H1 (cell line): ENCODE data around the gene BCAS3.

ENCODE experiments used
- CHD2 ChIP-seq: IDR thresholded peaks from 2 replicates; pipeline ENCODE4 v1.6.1; 2012; ENCODE audit warnings: low read length, improper control_type of control experiment
- CTCF ChIP-seq, 3 experiments: IDR thresholded peaks; 1 replicate in 2 of 3; 2 replicates in 1 of 3; pipeline versions ENCODE4 v1.5.1 to v1.6.1; 2011; ENCODE audit warnings: low read length in 3 of 3, mild to moderate bottlenecking in 3 of 3, inconsistent platforms in 2 of 3, low read depth in 1 of 3, moderate library complexity in 1 of 3; ENCODE audit not compliant: insufficient read depth in 1 of 3; ENCODE audit errors: control extremely low read depth in 1 of 3
- EZH2 ChIP-seq: fragments of 200-600 bp; sonication (generic); IDR thresholded peaks from 2 replicates; pipeline ENCODE4 v1.7.1; 2012; ENCODE audit warnings: low read depth, mild to moderate bottlenecking, moderate library complexity, low read length, inconsistent platforms; ENCODE audit not compliant: severe bottlenecking
- JUN ChIP-seq: IDR thresholded peaks from 2 replicates; pipeline ENCODE4 v1.6.1; 2011; ENCODE audit warnings: low read depth, mild to moderate bottlenecking, improper control_type of control experiment, low read length
- JUND ChIP-seq: IDR thresholded peaks from 2 replicates; pipeline ENCODE4 v1.6.1; 2011; ENCODE audit warnings: mild to moderate bottlenecking, improper control_type of control experiment, low read length
- RFX5 ChIP-seq: IDR thresholded peaks from 2 replicates; pipeline ENCODE4 v1.6.1; 2011; ENCODE audit warnings: low read depth, low read length, improper control_type of control experiment, borderline replicate concordance
- SIN3A ChIP-seq, 2 experiments: IDR thresholded peaks in 1 of 2; conservative IDR thresholded peaks in 1 of 2; 2 replicates each; pipeline ENCODE4 v1.6.1; 2011 to 2012; ENCODE audit warnings: low read length in 2 of 2, improper control_type of control experiment in 1 of 2, low read depth in 1 of 2, mild to moderate bottlenecking in 1 of 2
- SP1 ChIP-seq: IDR thresholded peaks from 2 replicates; pipeline ENCODE4 v1.6.1; 2011; ENCODE audit warnings: low read depth, low read length
- ZNF274 ChIP-seq: IDR thresholded peaks from 2 replicates; pipeline ENCODE4 v1.7.0; 2012; ENCODE audit warnings: low read length, borderline replicate concordance; ENCODE audit errors: extremely low read depth

GRCh38 chr17:61394630-61395408, 717.2 kb downstream of the BCAS3 start:
- no peak for TF ChIP-seq SIN3A (conservative IDR thresholded peaks at IDR 0.05 in 1 of 2, IDR thresholded peaks at IDR 0.05 in 1 of 2; ENCODE audit: low read depth in 1 of 2, low read length in 2 of 2)
- no peak for TF ChIP-seq CTCF (IDR thresholded peaks at IDR 0.05; ENCODE audit: control extremely low read depth in 1 of 3, insufficient read depth in 1 of 3, low read depth in 1 of 3, low read length in 3 of 3)
- no peak for TF ChIP-seq SP1
- no peak for TF ChIP-seq EZH2
- no peak for TF ChIP-seq JUN
- TF ChIP-seq RFX5, result no peak
- no peak for TF ChIP-seq CHD2
- no peak for TF ChIP-seq ZNF274
- no peak for TF ChIP-seq JUND
